ENCODE results near the gene PIP5K1B.

DNA sequence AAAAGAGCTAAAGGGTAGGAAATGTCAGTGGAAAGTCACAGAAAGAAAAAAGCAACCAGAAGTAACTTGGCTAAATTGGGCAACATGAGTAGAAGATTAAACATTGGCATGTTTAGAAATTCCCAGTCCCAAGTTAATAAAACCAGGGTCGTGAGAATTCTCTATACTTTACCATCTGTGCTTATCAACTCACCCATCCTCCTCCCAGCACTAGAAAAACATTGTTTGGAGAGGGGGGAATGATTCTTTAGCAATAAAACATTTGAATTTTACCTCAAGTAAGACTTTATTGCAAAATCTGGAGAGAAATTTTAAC, 229.2 kb downstream of the PIP5K1B start:
- TF ChIP-seq, protein P1, sequence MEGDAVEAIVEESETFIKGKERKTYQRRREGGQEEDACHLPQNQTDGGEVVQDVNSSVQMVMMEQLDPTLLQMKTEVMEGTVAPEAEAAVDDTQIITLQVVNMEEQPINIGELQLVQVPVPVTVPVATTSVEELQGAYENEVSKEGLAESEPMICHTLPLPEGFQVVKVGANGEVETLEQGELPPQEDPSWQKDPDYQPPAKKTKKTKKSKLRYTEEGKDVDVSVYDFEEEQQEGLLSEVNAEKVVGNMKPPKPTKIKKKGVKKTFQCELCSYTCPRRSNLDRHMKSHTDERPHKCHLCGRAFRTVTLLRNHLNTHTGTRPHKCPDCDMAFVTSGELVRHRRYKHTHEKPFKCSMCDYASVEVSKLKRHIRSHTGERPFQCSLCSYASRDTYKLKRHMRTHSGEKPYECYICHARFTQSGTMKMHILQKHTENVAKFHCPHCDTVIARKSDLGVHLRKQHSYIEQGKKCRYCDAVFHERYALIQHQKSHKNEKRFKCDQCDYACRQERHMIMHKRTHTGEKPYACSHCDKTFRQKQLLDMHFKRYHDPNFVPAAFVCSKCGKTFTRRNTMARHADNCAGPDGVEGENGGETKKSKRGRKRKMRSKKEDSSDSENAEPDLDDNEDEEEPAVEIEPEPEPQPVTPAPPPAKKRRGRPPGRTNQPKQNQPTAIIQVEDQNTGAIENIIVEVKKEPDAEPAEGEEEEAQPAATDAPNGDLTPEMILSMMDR (conservative IDR thresholded peaks at IDR 0.05; ENCODE audit: low read length), result no peak
- TF ChIP-seq EZH2phosphoT487 (IDR thresholded peaks at IDR 0.05; ENCODE audit: borderline replicate concordance, low read depth, low read length), result no peak

Measured in OCI-LY7 (cell line).